HepG2 (cell line): ENCODE measurements around the gene HDAC8. TPM values are rescaled to one million over a fixed set of nuclear protein-coding genes. Genes with fewer than 3 reads are reported as not detected.

Experiments
- ATAC-seq: fragments of 200-7000 bp; cut with Tn5 transposase; 3 replicates; pipeline ENCODE4 v1.9.1; 2020; ENCODE audit warnings: mild to moderate bottlenecking, moderate library complexity
- BruUV-seq: library from RNA; stranded (reverse); fragments of 400-500 nt; replicated peaks from 2 replicates; lab custom pipeline; 2021; lab: Mats Ljungman, UMichigan
- CTCF ChIA-PET: fragments of 300-600 bp; formaldehyde crosslinking; extraction: SDS; loops from one replicate; lab custom pipeline; 2021; ENCODE audit warnings: low total read pairs, inconsistent platforms, low intra/inter-chr PET ratio; lab: Yijun Ruan, JAX
- POLR2A ChIA-PET: fragments of 350-600 bp; sonication (Branson Sonifier 250); formaldehyde crosslinking; loops from one replicate; lab custom pipeline; 2020; ENCODE audit warnings: antibody characterized with exemption, inconsistent platforms; lab: Yijun Ruan, JAX
- DNase-seq: peaks from one replicate; pipeline ENCODE4 v3.0.0-alpha.2; 2015; ENCODE audit warnings: low spot score
- FAIRE-seq: peaks from 3 replicates; lab custom pipeline; 2011; peaks lifted over from hg19 to GRCh38; lab: Jason Lieb, UNC
- H2AFZ ChIP-seq: one replicate; pipeline ENCODE4 v1.6.1; 2011; ENCODE audit warnings: low read length, inconsistent platforms
- H3K27ac ChIP-seq: fragments of 300-600 bp; 3 replicates; pipeline ENCODE4 v1.8.0; 2011; ENCODE audit warnings: mixed run types, mild to moderate bottlenecking, mixed read lengths, low read length, inconsistent platforms; ENCODE audit not compliant: insufficient read depth; ENCODE audit errors: extremely low read length
- H3K27me3 ChIP-seq, 2 experiments: fragments of 200-600 bp in 1 of 2; 2 replicates in 1 of 2; 3 replicates in 1 of 2; pipeline versions ENCODE4 v1.6.0 to v1.8.0; 2011; ENCODE audit warnings: low read length in 2 of 2, mild to moderate bottlenecking in 2 of 2, moderate library complexity in 2 of 2, inconsistent platforms in 1 of 2; ENCODE audit not compliant: insufficient read depth in 2 of 2, control insufficient read depth in 1 of 2
- H3K36me3 ChIP-seq, 2 experiments: fragments of 200-600 bp in 1 of 2; replicated peaks in 1 of 2; 2 replicates in 1 of 2; 3 replicates in 1 of 2; pipeline versions ENCODE4 v1.5.1 to v1.8.0; 2011; ENCODE audit warnings: low read length in 2 of 2, inconsistent platforms in 1 of 2; ENCODE audit not compliant: insufficient read depth in 2 of 2, control insufficient read depth in 1 of 2
- H3K4me1 ChIP-seq: 2 replicates; pipeline ENCODE4 v1.5.1; 2012; ENCODE audit warnings: low read length, inconsistent platforms; ENCODE audit not compliant: insufficient read depth
- H3K4me2 ChIP-seq: 2 replicates; pipeline ENCODE4 v1.6.0; 2011; ENCODE audit warnings: low read depth, low read length, inconsistent platforms
- H3K4me3 ChIP-seq, 3 experiments: fragments of 200-600 bp in 1 of 3; sonication (generic), shearing (Covaris generic) in 1 of 3; replicated peaks in 1 of 3; 2 replicates each; pipeline ENCODE4 v1.5.1; 2011 to 2016; ENCODE audit warnings: low read length in 3 of 3, inconsistent platforms in 2 of 3, low read depth in 2 of 3, mild to moderate bottlenecking in 2 of 3, control low read depth in 1 of 3, mixed read lengths in 1 of 3; ENCODE audit not compliant: insufficient read depth in 1 of 3
- H3K79me2 ChIP-seq: one replicate; pipeline ENCODE4 v1.6.1; 2011; ENCODE audit warnings: low read length, inconsistent platforms; ENCODE audit not compliant: insufficient read depth
- H3K9ac ChIP-seq: 2 replicates; pipeline ENCODE4 v1.6.0; 2011; ENCODE audit warnings: mild to moderate bottlenecking, low read depth, low read length, inconsistent platforms; ENCODE audit not compliant: insufficient read depth
- H3K9me3 ChIP-seq: 2 replicates; pipeline ENCODE4 v1.5.1; 2012; ENCODE audit warnings: mild to moderate bottlenecking, low read length
- H4K20me1 ChIP-seq: 2 replicates; pipeline ENCODE4 v1.6.0; 2011; ENCODE audit warnings: inconsistent platforms, mild to moderate bottlenecking, low read length, moderate library complexity; ENCODE audit not compliant: insufficient read depth
- ATF7 ChIP-seq, 2 experiments: fragments of 450-650 bp in 1 of 2; sonication (generic) in 1 of 2; formaldehyde crosslinking in 1 of 2; IDR thresholded peaks; 2 replicates each; pipeline versions ENCODE4 v1.4.0 to v1.6.1; 2016 to 2020; ENCODE audit warnings: antibody characterized with exemption in 1 of 2, mild to moderate bottlenecking in 1 of 2, missing genetic modification reagents in 1 of 2
- CBFB ChIP-seq: sonication (generic); formaldehyde crosslinking; IDR thresholded peaks from 2 replicates; pipeline ENCODE4 v1.4.0; 2020; ENCODE audit warnings: missing genetic modification reagents
- CENPT ChIP-seq: sonication (generic); formaldehyde crosslinking; IDR thresholded peaks from 2 replicates; pipeline ENCODE4 v1.8.0; 2022; ENCODE audit warnings: low read depth, mild to moderate bottlenecking, moderate library complexity, missing genetic modification reagents
- HDAC6 ChIP-seq: fragments of 200-600 bp; sonication (generic); IDR thresholded peaks from 2 replicates; pipeline ENCODE4 v1.7.0; 2017; ENCODE audit warnings: mild to moderate bottlenecking, antibody characterized with exemption, low read length, low read depth
- JUNB ChIP-seq: sonication (generic); formaldehyde crosslinking; IDR thresholded peaks from 2 replicates; pipeline ENCODE4 v1.8.0; 2022; ENCODE audit warnings: missing genetic modification reagents, mild to moderate bottlenecking, borderline replicate concordance
- POGZ ChIP-seq: sonication (generic); formaldehyde crosslinking; IDR thresholded peaks from 2 replicates; pipeline ENCODE4 v1.4.0; 2020; ENCODE audit warnings: mild to moderate bottlenecking, missing genetic modification reagents
- SCMH1 ChIP-seq: sonication (generic); formaldehyde crosslinking; IDR thresholded peaks from 2 replicates; pipeline ENCODE4 v1.9.0; 2021; ENCODE audit warnings: missing genetic modification reagents, mild to moderate bottlenecking, borderline replicate concordance
- TBP ChIP-seq: sonication (generic); formaldehyde crosslinking; IDR thresholded peaks from 2 replicates; pipeline ENCODE4 v1.5.0; 2020; ENCODE audit warnings: missing genetic modification reagents
- THRA ChIP-seq: sonication (generic); formaldehyde crosslinking; IDR thresholded peaks from 2 replicates; pipeline ENCODE4 v1.4.0; 2020; ENCODE audit warnings: missing genetic modification reagents, borderline replicate concordance
- THYN1 ChIP-seq: sonication (generic); formaldehyde crosslinking; IDR thresholded peaks from 2 replicates; pipeline ENCODE4 v1.8.1; 2023; ENCODE audit warnings: low read depth, mild to moderate bottlenecking, moderate library complexity, missing genetic modification reagents, borderline replicate concordance
- ZIK1 ChIP-seq: sonication (generic); formaldehyde crosslinking; IDR thresholded peaks from 2 replicates; pipeline ENCODE4 v1.5.0; 2020; ENCODE audit warnings: mild to moderate bottlenecking, low read depth, missing genetic modification reagents, borderline replicate concordance
- ZNF317 ChIP-seq: sonication (generic); formaldehyde crosslinking; IDR thresholded peaks from 2 replicates; pipeline ENCODE4 v1.5.0; 2020; ENCODE audit warnings: mild to moderate bottlenecking, missing genetic modification reagents
- ZNF484 ChIP-seq: sonication (generic); formaldehyde crosslinking; IDR thresholded peaks from 2 replicates; pipeline ENCODE4 v1.5.1; 2020; ENCODE audit warnings: mild to moderate bottlenecking, low read depth, missing genetic modification reagents, borderline replicate concordance
- ZNF616 ChIP-seq: sonication (generic); formaldehyde crosslinking; IDR thresholded peaks from 2 replicates; pipeline ENCODE4 v1.5.0; 2020; ENCODE audit warnings: low read depth, mild to moderate bottlenecking, missing genetic modification reagents
- ZNF749 ChIP-seq: sonication (generic); formaldehyde crosslinking; IDR thresholded peaks from 2 replicates; pipeline ENCODE4 v1.8.0; 2022; ENCODE audit warnings: mild to moderate bottlenecking, missing genetic modification reagents, moderate library complexity, borderline replicate concordance
- WGBS: methylation state at CpG from one replicate; pipeline ENCODE4 v1.1.6; 2017; ENCODE audit warnings: low lambda C conversion rate; 5-methylcytosine and 5-hydroxymethylcytosine counted together
- in situ Hi-C: cut with HindIII; loops from 2 replicates; pipeline ENCODE4 v1.10.0; 2017; ENCODE audit warnings: low pct_unique_long_range_greater_than_20kb; ENCODE audit not compliant: extremely low pct_ligation_motif_present
- intact Hi-C: fragments of 100-400 bp; cut with micrococcal nuclease; formaldehyde crosslinking; loops from one replicate; pipeline ENCODE4 v1.10.0; 2022; ENCODE audit not compliant: unreplicated experiment
- polyA plus RNA-seq, 8 experiments: library from polyadenylated mRNA; depleted of rRNA in 3 of 8; stranded (reverse) in 7 of 8; unstranded in 1 of 8; fragments of >200 nt; fragmentation: Illumina TruSeq in 4 of 8; extraction: Trizol in 4 of 8; gene quantifications; 2 replicates each; pipeline versions ENCODE4 v1.2.1 to v1.2.3, GENCODE V29; 2011 to 2016; ENCODE audit warnings: low read depth in 4 of 8, missing spikeins in 1 of 8, mixed read lengths in 1 of 8; ENCODE audit not compliant: insufficient read depth in 1 of 8
- total RNA-seq, 5 experiments: library from RNA; depleted of rRNA; stranded (reverse); fragments of >200 nt; fragmentation: Illumina TruSeq; extraction: Trizol; gene quantifications; 2 replicates each; pipeline ENCODE4 v1.2.3, GENCODE V29; 2016; ENCODE audit warnings: low read depth in 1 of 5
- TF ChIP-seq, protein P1 (sequence below): sonication (generic); formaldehyde crosslinking; IDR thresholded peaks from 2 replicates; pipeline ENCODE4 v1.4.0; 2020; ENCODE audit warnings: mild to moderate bottlenecking, missing genetic modification reagents
- TF ChIP-seq, protein P2 (sequence below): sonication (generic); formaldehyde crosslinking; IDR thresholded peaks from 2 replicates; pipeline ENCODE4 v1.4.0; 2020; ENCODE audit warnings: missing genetic modification reagents
- TF ChIP-seq, protein P3 (sequence below): sonication (generic); formaldehyde crosslinking; IDR thresholded peaks from 2 replicates; pipeline ENCODE4 v1.4.0; 2020; ENCODE audit warnings: missing genetic modification reagents, mild to moderate bottlenecking, borderline replicate concordance

Gene HDAC8
- total and polyA plus RNA-seq, 2 of the 13 experiments (the other 11 are each of a cell fraction or from before 2014, with no cell fraction given): 13.7 to 28.6 TPM

GRCh38 chrX:72468607-72469006 is 104.0 kb downstream of the HDAC8 start:
- CTCF ChIA-PET: no interaction called here
- FAIRE-seq: no peak
- 95% methylated on average over 2 of the region's 2 CpGs for WGBS

More at GRCh38 chrX:72468607-72469006, 104.0 kb downstream of the HDAC8 start:
- Histone ChIP-seq H3K4me3 (no peak overlapping the region), H3K4me1 (no peaks in the 10 kb centered on the region), H3K36me3 (0 out of 5 replicates have a peak, but pooled peaks cover 0 to 2% of the 10 kb centered on the region in 2 experiments), H3K9ac (no peak overlapping the region), H2AFZ (no peak overlapping the region), H3K27me3 (no peaks in the 10 kb centered on the region), H3K79me2 (no peaks in the 10 kb centered on the region), H3K27ac (no peak overlapping the region), H4K20me1 (no peaks in the 10 kb centered on the region), H3K9me3 (no peaks in the 10 kb centered on the region), H3K4me2 (no peak overlapping the region)
- POLR2A ChIA-PET: no interaction called here
- intact Hi-C loops: no loop called here
- DNase-seq (no peak), ATAC-seq (no peak)
- BruUV-seq: no TSS peak
- in situ Hi-C loops: no loop called here
- TF ChIP-seq CENPT: no peak
- no peak for TF ChIP-seq ZNF484 (CRISPR knock-in tag)
- TF ChIP-seq, protein P1, sequence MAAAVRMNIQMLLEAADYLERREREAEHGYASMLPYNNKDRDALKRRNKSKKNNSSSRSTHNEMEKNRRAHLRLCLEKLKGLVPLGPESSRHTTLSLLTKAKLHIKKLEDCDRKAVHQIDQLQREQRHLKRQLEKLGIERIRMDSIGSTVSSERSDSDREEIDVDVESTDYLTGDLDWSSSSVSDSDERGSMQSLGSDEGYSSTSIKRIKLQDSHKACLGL (CRISPR knock-in tag): no peak
- no peak for TF ChIP-seq ZIK1
- TF ChIP-seq TBP (CRISPR knock-in tag): no peak
- TF ChIP-seq ZNF616: no peak
- TF ChIP-seq JUNB (CRISPR knock-in tag): no peak
- TF ChIP-seq HDAC6: no peak
- TF ChIP-seq ZNF749 (CRISPR knock-in tag): no peak
- TF ChIP-seq ATF7 (IDR thresholded peaks at IDR 0.05): no peak
- no peak for TF ChIP-seq ATF7 (CRISPR knock-in tag; IDR thresholded peaks at IDR 0.05)
- no peak for TF ChIP-seq CBFB
- TF ChIP-seq THYN1 (CRISPR knock-in tag): no peak
- TF ChIP-seq SCMH1 (CRISPR knock-in tag): no peak
- no peak for TF ChIP-seq THRA (CRISPR knock-in tag)
- no peak for TF ChIP-seq POGZ (CRISPR knock-in tag)
- no peak for TF ChIP-seq ZNF317 (CRISPR knock-in tag)
- TF ChIP-seq, protein P2, sequence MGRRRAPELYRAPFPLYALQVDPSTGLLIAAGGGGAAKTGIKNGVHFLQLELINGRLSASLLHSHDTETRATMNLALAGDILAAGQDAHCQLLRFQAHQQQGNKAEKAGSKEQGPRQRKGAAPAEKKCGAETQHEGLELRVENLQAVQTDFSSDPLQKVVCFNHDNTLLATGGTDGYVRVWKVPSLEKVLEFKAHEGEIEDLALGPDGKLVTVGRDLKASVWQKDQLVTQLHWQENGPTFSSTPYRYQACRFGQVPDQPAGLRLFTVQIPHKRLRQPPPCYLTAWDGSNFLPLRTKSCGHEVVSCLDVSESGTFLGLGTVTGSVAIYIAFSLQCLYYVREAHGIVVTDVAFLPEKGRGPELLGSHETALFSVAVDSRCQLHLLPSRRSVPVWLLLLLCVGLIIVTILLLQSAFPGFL: no peak
- TF ChIP-seq, protein P3, sequence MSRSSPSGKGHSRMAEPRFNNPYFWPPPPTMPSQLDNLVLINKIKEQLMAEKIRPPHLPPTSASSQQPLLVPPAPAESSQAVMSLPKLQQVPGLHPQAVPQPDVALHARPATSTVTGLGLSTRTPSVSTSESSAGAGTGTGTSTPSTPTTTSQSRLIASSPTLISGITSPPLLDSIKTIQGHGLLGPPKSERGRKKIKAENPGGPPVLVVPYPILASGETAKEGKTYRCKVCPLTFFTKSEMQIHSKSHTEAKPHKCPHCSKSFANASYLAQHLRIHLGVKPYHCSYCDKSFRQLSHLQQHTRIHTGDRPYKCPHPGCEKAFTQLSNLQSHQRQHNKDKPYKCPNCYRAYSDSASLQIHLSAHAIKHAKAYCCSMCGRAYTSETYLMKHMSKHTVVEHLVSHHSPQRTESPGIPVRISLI (CRISPR knock-in tag): no peak
- TF ChIP-seq, all 625 proteins: peak for 0
